Skeletal muscle cell (primary cell): ENCODE data around the gene SMAD2.
"Not testable (repeated sequence)": the region's sequence is repeated elsewhere in the genome, so short reads cannot be mapped to it uniquely, and the experiment has no call there.

Experiments used
- DNase-seq: peaks from one replicate; pipeline ENCODE4 v3.0.0-alpha.2; 2010; ENCODE audit warnings: low read depth
- H3K4me3 ChIP-seq: 2 replicates; pipeline ENCODE4 v1.5.1; 2011; ENCODE audit warnings: low read depth, mild to moderate bottlenecking, control low read depth, low read length, moderate library complexity

SMAD2 gene

GRCh38 chr18:47771922-47772321 is 158.5 kb downstream of the SMAD2 start:
- no peak for DNase-seq
- H3K4me3 ChIP-seq = no peak overlapping the region

DNA sequence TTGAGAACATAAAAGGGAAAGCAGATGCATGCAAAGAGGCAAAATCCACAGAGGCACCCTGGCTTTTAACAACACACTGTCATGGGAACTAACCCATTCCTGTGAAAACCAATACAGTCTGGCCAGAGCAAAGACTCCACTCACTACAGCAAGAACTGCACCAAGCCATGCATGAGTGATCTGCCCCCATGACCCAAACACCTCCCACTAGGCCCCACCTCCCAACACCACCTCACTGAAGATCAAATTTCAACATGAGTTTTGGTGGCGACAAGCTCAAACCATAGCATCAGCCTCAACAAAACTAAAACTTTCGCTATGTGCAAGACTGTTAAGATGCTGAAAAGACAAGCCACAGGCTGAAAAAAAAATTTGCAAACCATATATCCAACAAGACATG is 162.8 kb downstream of the SMAD2 start:
- DNase-seq = no peak

GRCh38 chr18:47767198-47767597 is 163.3 kb downstream of the SMAD2 start:
- DNase-seq = not testable (repeated sequence)

More for the DNA sequence above, 162.8 kb downstream of the SMAD2 start:
- H3K4me3 ChIP-seq = no peak overlapping the region

More at GRCh38 chr18:47767198-47767597, 163.3 kb downstream of the SMAD2 start:
- H3K4me3 ChIP-seq = not testable (repeated sequence)
